Upper lobe of right lung (tissue), 1 donor: ENCODE data around the gene MBTPS2. TPM values are rescaled to one million over a fixed set of nuclear protein-coding genes. Genes with fewer than 3 reads are reported as not detected.
"Not testable (repeated sequence)": the region's sequence is repeated elsewhere in the genome, so short reads cannot be mapped to it uniquely, and the experiment has no call there.

Experiments used
- ATAC-seq: fragments of 200-7000 bp; cut with Tn5 transposase; one replicate; pipeline ENCODE4 v1.9.1; 2020; ENCODE audit warnings: mild to moderate bottlenecking, moderate library complexity
- DNase-seq: peaks from one replicate; pipeline ENCODE4 v3.0.0-alpha.2; 2020
- H3K27ac ChIP-seq: fragments of 200-600 bp; one replicate; pipeline ENCODE4 v1.8.0; 2022
- H3K27me3 ChIP-seq: fragments of 200-600 bp; one replicate; pipeline ENCODE4 v1.8.0; 2022; ENCODE audit warnings: mild to moderate bottlenecking
- H3K36me3 ChIP-seq: fragments of 200-600 bp; one replicate; pipeline ENCODE4 v1.8.0; 2022
- H3K4me1 ChIP-seq: fragments of 200-600 bp; one replicate; pipeline ENCODE4 v1.8.0; 2022
- H3K4me3 ChIP-seq: fragments of 200-600 bp; one replicate; pipeline ENCODE4 v1.8.0; 2022; ENCODE audit warnings: mild to moderate bottlenecking
- H3K9me3 ChIP-seq: fragments of 200-600 bp; one replicate; pipeline ENCODE4 v1.8.0; 2022
- intact Hi-C: fragments of 100-400 bp; cut with DNase I; formaldehyde crosslinking; loops from one replicate; pipeline ENCODE4 v1.11.0; 2022
- total RNA-seq: library from RNA; stranded (reverse); fragmentation: NEBNext Ultra II Directional; extraction: Animal tissue kit (Norgen Biotek cat#: 25700); gene quantifications from one replicate; pipeline ENCODE4 v1.2.1, GENCODE V29; 2021
- TF ChIP-seq, protein P1 (sequence below): fragments of 200-600 bp; IDR thresholded peaks from one replicate; pipeline ENCODE4 v1.8.0; 2022; ENCODE audit warnings: antibody characterized with exemption
- donor health status: DM: no; HTN: yes; CAD: no; lungs with severe emphysema.

Gene MBTPS2
- total RNA-seq, 1 donor from 2014 or later: 12.6 TPM

DNA sequence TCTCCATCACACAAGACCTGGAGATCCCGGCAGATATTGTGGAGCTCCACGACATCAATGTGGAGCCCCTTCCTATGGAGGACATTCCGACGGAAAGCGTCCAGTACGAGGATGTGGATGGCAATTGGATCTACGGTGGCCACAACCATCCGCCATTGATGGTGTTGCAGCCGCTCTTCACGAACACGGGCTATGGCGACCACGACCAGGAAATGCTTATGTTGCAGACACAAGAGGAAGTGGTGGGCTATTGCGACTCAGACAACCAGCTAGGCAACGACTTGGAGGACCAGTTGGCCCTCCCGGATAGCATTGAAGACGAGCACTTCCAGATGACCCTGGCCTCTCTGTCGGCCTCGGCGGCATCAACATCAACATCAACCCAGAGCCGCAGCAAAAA is 17.1 kb downstream of the MBTPS2 start:
- TF ChIP-seq, protein P1, sequence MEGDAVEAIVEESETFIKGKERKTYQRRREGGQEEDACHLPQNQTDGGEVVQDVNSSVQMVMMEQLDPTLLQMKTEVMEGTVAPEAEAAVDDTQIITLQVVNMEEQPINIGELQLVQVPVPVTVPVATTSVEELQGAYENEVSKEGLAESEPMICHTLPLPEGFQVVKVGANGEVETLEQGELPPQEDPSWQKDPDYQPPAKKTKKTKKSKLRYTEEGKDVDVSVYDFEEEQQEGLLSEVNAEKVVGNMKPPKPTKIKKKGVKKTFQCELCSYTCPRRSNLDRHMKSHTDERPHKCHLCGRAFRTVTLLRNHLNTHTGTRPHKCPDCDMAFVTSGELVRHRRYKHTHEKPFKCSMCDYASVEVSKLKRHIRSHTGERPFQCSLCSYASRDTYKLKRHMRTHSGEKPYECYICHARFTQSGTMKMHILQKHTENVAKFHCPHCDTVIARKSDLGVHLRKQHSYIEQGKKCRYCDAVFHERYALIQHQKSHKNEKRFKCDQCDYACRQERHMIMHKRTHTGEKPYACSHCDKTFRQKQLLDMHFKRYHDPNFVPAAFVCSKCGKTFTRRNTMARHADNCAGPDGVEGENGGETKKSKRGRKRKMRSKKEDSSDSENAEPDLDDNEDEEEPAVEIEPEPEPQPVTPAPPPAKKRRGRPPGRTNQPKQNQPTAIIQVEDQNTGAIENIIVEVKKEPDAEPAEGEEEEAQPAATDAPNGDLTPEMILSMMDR: no peak
- ATAC-seq (no peak), DNase-seq (no peak)
- peaks cover 14% of the 10 kb centered on the region for H3K36me3 ChIP-seq
- H3K4me3 ChIP-seq: no peak overlapping the region
- no peaks in the 10 kb centered on the region for H3K4me1 ChIP-seq
- no peaks in the 10 kb centered on the region for H3K27me3 ChIP-seq
- H3K27ac ChIP-seq: no peak overlapping the region
- intact Hi-C loops: no loop called here
- no peaks in the 10 kb centered on the region for H3K9me3 ChIP-seq

DNA sequence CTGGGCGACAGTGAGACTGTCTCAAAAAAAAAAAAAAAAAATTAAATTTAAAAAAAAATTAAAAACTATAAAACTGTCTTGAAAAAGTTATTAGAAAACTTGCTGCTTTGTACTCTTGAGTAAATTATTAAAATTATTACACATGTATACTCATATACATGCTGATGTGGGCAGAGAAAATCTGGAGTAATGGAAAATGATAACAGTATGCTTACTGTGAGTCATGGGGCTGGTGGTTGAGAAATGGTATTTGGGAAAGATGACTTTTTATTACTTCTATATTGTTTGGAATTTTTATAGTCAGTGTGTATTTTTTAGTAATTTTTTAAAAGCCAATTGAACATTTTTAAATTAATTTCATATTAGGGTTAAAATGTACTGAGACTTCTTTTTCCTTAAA is 23.8 kb downstream of the MBTPS2 start:
- intact Hi-C loops: no loop called here
- no peak for ATAC-seq
- no peaks in the 10 kb centered on the region for H3K9me3 ChIP-seq

GRCh38 chrX:21865436-21865835 is 26.0 kb downstream of the MBTPS2 start:
- Histone ChIP-seq H3K36me3 (no peaks in the 10 kb centered on the region), H3K27ac (no peak overlapping the region), H3K4me1 (no peaks in the 10 kb centered on the region), H3K4me3 (no peak overlapping the region), H3K9me3 (no peaks in the 10 kb centered on the region), H3K27me3 (no peaks in the 10 kb centered on the region)
- DNase-seq: no peak
- ATAC-seq: no peak
- intact Hi-C loops: no loop called here
- TF ChIP-seq, protein P1: no peak

More for the DNA sequence above, 23.8 kb downstream of the MBTPS2 start:
- Histone ChIP-seq H3K27me3 (no peaks in the 10 kb centered on the region), H3K36me3 (no peaks in the 10 kb centered on the region), H3K27ac (no peak overlapping the region), H3K4me3 (no peak overlapping the region), H3K4me1 (no peaks in the 10 kb centered on the region)
- no peak for DNase-seq
- TF ChIP-seq, protein P1: no peak

DNA sequence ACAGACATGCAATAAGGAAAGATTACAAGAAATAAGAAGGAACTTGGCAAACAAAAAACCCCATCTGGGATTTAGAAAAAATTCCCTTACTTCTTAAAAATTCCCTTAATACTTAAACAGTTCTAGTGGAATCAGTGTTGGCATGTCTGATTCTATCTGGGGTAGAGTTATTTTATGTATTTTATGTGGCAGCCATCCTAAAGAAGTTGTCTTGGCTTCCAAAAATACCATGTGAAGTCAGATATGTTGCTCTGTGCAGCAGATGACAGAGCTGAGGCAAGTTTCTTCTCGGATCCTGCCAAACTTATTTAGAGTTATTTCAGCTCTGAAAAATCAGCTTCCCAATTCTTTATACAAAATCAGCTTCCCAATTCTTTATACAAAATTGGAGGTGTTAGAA is 31.1 kb downstream of the MBTPS2 start:
- intact Hi-C loops: no loop called here
- H3K27ac ChIP-seq: no peak overlapping the region
- no peak for DNase-seq

DNA sequence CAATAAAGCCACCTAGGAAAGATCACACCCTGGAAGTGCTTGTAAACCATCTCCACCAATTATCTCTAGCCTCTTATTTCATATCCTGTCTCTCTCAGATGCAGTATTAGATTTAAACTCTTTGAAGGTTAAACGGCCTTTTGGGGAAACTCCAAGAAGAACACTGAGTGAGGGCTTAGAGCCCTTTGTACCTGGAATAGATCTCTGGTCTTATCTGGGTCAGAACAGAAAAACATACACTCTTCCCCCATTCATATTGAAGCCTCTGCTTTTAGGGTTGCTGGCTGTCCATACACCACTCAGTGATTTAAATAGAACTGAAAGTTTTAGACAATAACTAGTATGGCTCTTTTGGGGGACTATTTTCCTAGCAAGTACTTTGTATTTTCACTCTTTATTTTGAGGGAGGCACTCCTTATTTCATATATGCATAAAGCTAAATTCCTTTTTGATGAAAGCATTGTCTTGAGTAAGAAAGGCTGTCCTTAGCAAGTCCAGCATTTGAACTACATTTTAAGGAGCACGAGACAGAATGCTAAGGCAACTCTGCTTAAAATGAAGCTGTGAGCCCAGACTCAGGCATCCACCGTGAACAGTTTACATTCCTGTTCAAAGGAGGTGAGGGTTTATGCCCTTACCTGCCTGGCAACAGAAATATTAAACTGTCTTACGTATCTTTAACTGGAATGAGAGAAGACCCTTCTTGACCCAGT is 33.8 kb downstream of the MBTPS2 start:
- ATAC-seq (no peak), DNase-seq (no peak)
- no peaks in the 10 kb centered on the region for H3K27me3 ChIP-seq
- H3K4me1 ChIP-seq: no peaks in the 10 kb centered on the region
- TF ChIP-seq, protein P1: no peak
- no peak overlapping the region for H3K27ac ChIP-seq
- intact Hi-C loops: no loop called here
- H3K9me3 ChIP-seq: no peaks in the 10 kb centered on the region
- H3K36me3 ChIP-seq: no peaks in the 10 kb centered on the region
- no peak overlapping the region for H3K4me3 ChIP-seq

More for the DNA sequence above, 31.1 kb downstream of the MBTPS2 start:
- Histone ChIP-seq H3K4me3 (no peak overlapping the region), H3K27me3 (no peaks in the 10 kb centered on the region), H3K36me3 (no peaks in the 10 kb centered on the region), H3K4me1 (no peaks in the 10 kb centered on the region), H3K9me3 (no peaks in the 10 kb centered on the region)
- TF ChIP-seq, protein P1: no peak
- ATAC-seq: no peak

DNA sequence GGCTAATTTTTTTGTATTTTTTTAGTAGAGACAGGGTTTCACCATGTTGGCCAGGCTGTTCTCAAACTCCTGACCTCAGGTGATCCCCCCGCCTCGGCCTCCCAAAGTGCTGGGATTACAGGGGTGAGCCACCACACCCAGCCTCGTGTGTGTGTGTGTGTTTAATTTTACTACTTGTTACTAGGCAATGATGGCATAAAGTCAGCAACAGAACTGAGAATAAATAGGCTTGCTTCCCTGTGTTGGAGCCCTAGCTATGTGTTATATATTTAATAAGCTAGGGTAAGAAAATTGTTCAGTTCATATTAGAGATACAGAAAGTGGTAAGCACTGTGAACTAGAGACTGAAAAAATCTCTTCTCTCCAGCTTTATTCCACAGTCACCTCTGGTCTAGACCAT is 34.8 kb downstream of the MBTPS2 start:
- H3K27ac ChIP-seq, H3K36me3 ChIP-seq, H3K27me3 ChIP-seq, ATAC-seq, H3K4me3 ChIP-seq, H3K9me3 ChIP-seq, intact Hi-C loops, H3K4me1 ChIP-seq, DNase-seq: not testable (repeated sequence)
